ENCODE measurements around the gene GABPB2. TPM values are rescaled to one million over a fixed set of nuclear protein-coding genes. Genes with fewer than 3 reads are reported as not detected.

The GABPB2 gene
- total RNA-seq, 6 donors from 2014 or later: 6.8 to 32.5 (median 13.0) TPM

GRCh38 chr1:151035167-151035566, 35.4 kb upstream of the GABPB2 start:
- Histone ChIP-seq H3K4me1 (peaks cover 0 to 5% (median 0%) of the 10 kb centered on the region in 4 donors), H3K9me3 (no peaks in the 10 kb centered on the region), H3K27ac (no peak overlapping the region), H3K27me3 (no peaks in the 10 kb centered on the region), H3K36me3 (peaks cover 0 to 47% (median 28%) of the 10 kb centered on the region in 4 donors), H3K4me3 (no peak overlapping the region)
- ATAC-seq (ENCODE audit: low FRiP score in 2 of 2): peak in 1 of 2 donors; percentile 54
- no peak for DNase-seq
- 85 to 92% methylated on average over 3 of the region's 3 CpGs for WGBS, 2 donors
- TF ChIP-seq POLR2AphosphoS5 (IDR thresholded peaks at IDR 0.05) (no peak), CTCF (IDR thresholded peaks at IDR 0.05) (no peak), POLR2A (IDR thresholded peaks at IDR 0.05) (no peak), EP300 (IDR thresholded peaks at IDR 0.05) (no peak)

- peak within 1 kb of the TSS in 1 of 4 donors; percentile 21 for H3K27ac ChIP-seq
- ATAC-seq (ENCODE audit: low FRiP score in 2 of 2): peak in 1 of 2 donors; percentile 80
- no peaks in the 10 kb centered on the region for H3K9me3 ChIP-seq
- peak in 1 of 2 donors; percentile 59 for DNase-seq
- H3K27me3 ChIP-seq: no peaks in the 10 kb centered on the region
- peaks cover 0 to 35% (median 20%) of the 10 kb centered on the region in 4 donors for H3K36me3 ChIP-seq
- peaks cover 0 to 5% (median 0%) of the 10 kb centered on the region in 4 donors for H3K4me1 ChIP-seq
- peak in 1 of 4 donors; percentile 21 for TF ChIP-seq POLR2A (IDR thresholded peaks at IDR 0.05)
- TF ChIP-seq POLR2AphosphoS5 (IDR thresholded peaks at IDR 0.05): peak in 1 of 2 donors; percentile 17
- no peak for TF ChIP-seq CTCF (IDR thresholded peaks at IDR 0.05)
- TF ChIP-seq EP300 (IDR thresholded peaks at IDR 0.05): no peak
- 23 to 50% methylated on average over 2 of the region's 2 CpGs for WGBS, 2 donors
- H3K4me3 ChIP-seq: peak within 1 kb of the TSS in 3 of 4 donors; percentile 3 to 37 (median 5)
Observed at GRCh38 chr1:151036356-151036755, 34.2 kb upstream of the GABPB2 start, which contains the start of gene BNIPL. Gene BNIPL (plus strand): TSS chr1:151036586. CDS start chr1:151036726, 140 bp downstream.

- ATAC-seq (ENCODE audit: low FRiP score in 2 of 2): no peak
Observed at GRCh38 chr1:151037032-151037431, 33.5 kb upstream of the GABPB2 start.

GRCh38 chr1:151039521-151039920, 31.0 kb upstream of the GABPB2 start:
- peaks cover 0 to 23% (median 6%) of the 10 kb centered on the region in 4 donors for H3K36me3 ChIP-seq
- no peak for DNase-seq
- H3K4me3 ChIP-seq: no peak overlapping the region
- no peak overlapping the region for H3K27ac ChIP-seq
- H3K9me3 ChIP-seq: no peaks in the 10 kb centered on the region
- 88 to 91% methylated on average over 3 of the region's 3 CpGs for WGBS, 2 donors
- TF ChIP-seq CTCF (IDR thresholded peaks at IDR 0.05) (no peak), POLR2A (IDR thresholded peaks at IDR 0.05) (no peak), POLR2AphosphoS5 (IDR thresholded peaks at IDR 0.05) (no peak), EP300 (IDR thresholded peaks at IDR 0.05) (no peak)
- no peak for ATAC-seq (ENCODE audit: low FRiP score in 2 of 2)
- H3K27me3 ChIP-seq: no peaks in the 10 kb centered on the region
- peaks cover 0 to 5% (median 0%) of the 10 kb centered on the region in 4 donors for H3K4me1 ChIP-seq

More at GRCh38 chr1:151037032-151037431, 33.5 kb upstream of the GABPB2 start:
- WGBS, 2 donors: 68 to 74% methylated on average over 6 of the region's 6 CpGs
- H3K4me3 ChIP-seq: peak overlapping the region in 2 of 4 donors; percentile 5 to 37
- H3K4me1 ChIP-seq: peaks cover 0 to 5% (median 0%) of the 10 kb centered on the region in 4 donors
- peak overlapping the region in 1 of 4 donors; percentile 21 for H3K27ac ChIP-seq
- H3K27me3 ChIP-seq: no peaks in the 10 kb centered on the region
- H3K9me3 ChIP-seq: no peaks in the 10 kb centered on the region
- TF ChIP-seq CTCF (IDR thresholded peaks at IDR 0.05): no peak
- no peak for TF ChIP-seq POLR2A (IDR thresholded peaks at IDR 0.05)
- TF ChIP-seq POLR2AphosphoS5 (IDR thresholded peaks at IDR 0.05): no peak
- no peak for TF ChIP-seq EP300 (IDR thresholded peaks at IDR 0.05)
- H3K36me3 ChIP-seq: peaks cover 0 to 28% (median 17%) of the 10 kb centered on the region in 4 donors
- DNase-seq: no peak

GRCh38 chr1:151043163-151043562, 27.4 kb upstream of the GABPB2 start:
- no peaks in the 10 kb centered on the region for H3K27me3 ChIP-seq
- ATAC-seq (ENCODE audit: low FRiP score in 2 of 2) (no peak), DNase-seq (no peak)
- WGBS, 2 donors: 91 to 100% methylated on average over 1 of the region's 1 CpG
- H3K27ac ChIP-seq: no peak overlapping the region
- no peaks in the 10 kb centered on the region for H3K9me3 ChIP-seq
- no peak overlapping the region for H3K4me3 ChIP-seq
- TF ChIP-seq POLR2A (IDR thresholded peaks at IDR 0.05): no peak
- no peak for TF ChIP-seq CTCF (IDR thresholded peaks at IDR 0.05)
- TF ChIP-seq POLR2AphosphoS5 (IDR thresholded peaks at IDR 0.05): no peak
- TF ChIP-seq EP300 (IDR thresholded peaks at IDR 0.05): no peak
- H3K4me1 ChIP-seq: peaks cover 3 to 13% (median 8%) of the 10 kb centered on the region in 4 donors
- peaks cover 0 to 14% (median 0%) of the 10 kb centered on the region in 4 donors for H3K36me3 ChIP-seq

Data from upper lobe of left lung (tissue), 6 donors.